Measurements from ENCODE around the gene GRK1. TPM values are rescaled to one million over a fixed set of nuclear protein-coding genes. Genes with fewer than 3 reads are reported as not detected.

Gene GRK1
- total and polyA plus RNA-seq, 2 of the 4 experiments (the other 2 are of a cell fraction) = not detected

- H3K18ac ChIP-seq (ENCODE audit: low read depth, low read length) = no peak overlapping the region
- H3K36me3 ChIP-seq (ENCODE audit: control insufficient read depth, insufficient read depth, low read length) = no peaks in the 10 kb centered on the region
- CTCF ChIA-PET = no interaction called here
- H3K4me1 ChIP-seq (ENCODE audit: control insufficient read depth, insufficient read depth, low read length) = no peaks in the 10 kb centered on the region; the same call in none of the 2 replicates
- in situ Hi-C loops (cut with MboI; ENCODE audit: low sequenced_read_pairs) (no loop called here), intact Hi-C loops (cut with micrococcal nuclease) (no loop called here), dilution Hi-C loops (cut with HindIII; ENCODE audit: low sequenced_read_pairs, unreplicated experiment) (no loop called here)
- peaks cover 2% of the 10 kb centered on the region; the same call in 1 of the 2 replicates for H3K9me3 ChIP-seq (ENCODE audit: control insufficient read depth, insufficient read depth, low read length)
- no peak overlapping the region for H3K27ac ChIP-seq (ENCODE audit: insufficient read depth, low read length)
- no peak overlapping the region for H3K23ac ChIP-seq (ENCODE audit: low read depth, low read length)
- TF ChIP-seq MXI1 (IDR thresholded peaks at IDR 0.05; ENCODE audit: borderline replicate concordance, low read depth, low read length) = no peak
- TF ChIP-seq POLR2A (IDR thresholded peaks at IDR 0.05; ENCODE audit: low read depth, low read length) = no peak
- TF ChIP-seq FOS (IDR thresholded peaks at IDR 0.05; ENCODE audit: low read depth, low read length) = no peak
- no peak for TF ChIP-seq MAFK (IDR thresholded peaks at IDR 0.05; ENCODE audit: low read depth, low read length)
- peak; percentile 74 for TF ChIP-seq RAD21 (IDR thresholded peaks at IDR 0.05; ENCODE audit: low read length)
- TF ChIP-seq RFX5 (IDR thresholded peaks at IDR 0.05; ENCODE audit: low read depth, low read length) = no peak
- no peak for TF ChIP-seq CEBPB (IDR thresholded peaks at IDR 0.05; ENCODE audit: low read depth, low read length)
- TF ChIP-seq CHD1 (IDR thresholded peaks at IDR 0.05; ENCODE audit: low read depth, low read length) = no peak
- peak; percentile 72 for TF ChIP-seq SMC3 (IDR thresholded peaks at IDR 0.05; ENCODE audit: low read depth, low read length)
- peak; percentile 75 for TF ChIP-seq CTCF (conservative IDR thresholded peaks at IDR 0.05; ENCODE audit: low read depth, low read length)
- TF ChIP-seq RCOR1 (IDR thresholded peaks at IDR 0.05; ENCODE audit: insufficient replicate concordance, low read length) = no peak
- no peak for TF ChIP-seq NFE2L2 (IDR thresholded peaks at IDR 0.05; ENCODE audit: low read depth, low read length)
- peak overlapping the region; percentile 44 for H3K4me3 ChIP-seq (ENCODE audit: insufficient read depth, low read depth, low read length)
- H4K91ac ChIP-seq (ENCODE audit: insufficient read depth, low read depth, low read length) = no peak overlapping the region; the same call in 1 of the 2 replicates
- no peak overlapping the region for H4K5ac ChIP-seq (ENCODE audit: low read depth, low read length)
- peak overlapping the region; percentile 82; the same call in 1 of the 2 replicates for H2AK5ac ChIP-seq (ENCODE audit: low read depth, low read length)
- no peak overlapping the region for H3K14ac ChIP-seq (replicated peaks; ENCODE audit: low read depth, low read length)
- no peak overlapping the region for H3K9ac ChIP-seq (ENCODE audit: low read depth, low read length)
- H3K9me1 ChIP-seq (ENCODE audit: insufficient read depth, low read length) = no peaks in the 10 kb centered on the region
- peak overlapping the region; percentile 92 for H2AFZ ChIP-seq (replicated peaks; ENCODE audit: low read length, poor library complexity)
- H2BK20ac ChIP-seq (ENCODE audit: low read depth, low read length) = no peak overlapping the region
- H3K4ac ChIP-seq (ENCODE audit: low read depth, low read length) = no peak overlapping the region; the same call in 1 of the 2 replicates
- 4% methylated on average over 10 of the region's 36 CpGs; no CpG with 5 or more reads in 1 of the 2 experiments for WGBS, 2 experiments (ENCODE audit: extremely low coverage in 2 of 2, insufficient read length in 1 of 2)
- H4K20me1 ChIP-seq (ENCODE audit: insufficient read depth, low read length) = no peaks in the 10 kb centered on the region
- peak overlapping the region; percentile 77 for H3K4me2 ChIP-seq (ENCODE audit: low read depth, low read length)
- no TSS peak for BruUV-seq (replicated peaks)
- H3K79me1 ChIP-seq (ENCODE audit: low read depth in 1 of 2, low read length in 2 of 2) = no peaks in the 10 kb centered on the region
- H3K27me3 ChIP-seq (ENCODE audit: control insufficient read depth, insufficient read depth, low read length) = peaks cover 19% of the 10 kb centered on the region
- peak overlapping the region; percentile 42 for H2AK9ac ChIP-seq (replicated peaks; ENCODE audit: low read depth, low read length, poor library complexity)
- H2BK15ac ChIP-seq (ENCODE audit: low read depth, low read length) = no peak overlapping the region
- H2BK5ac ChIP-seq (ENCODE audit: low read depth, low read length, poor library complexity, severe bottlenecking) = no peak overlapping the region
- no peak overlapping the region for H3K56ac ChIP-seq (ENCODE audit: extremely low read depth, insufficient read depth, low read length)
- ATAC-seq (ENCODE audit: low read depth) (peak; percentile 93), DNase-seq (peak; percentile 23)
- 0 out of 2 replicates have a peak overlapping the region, but pooled peaks have one; percentile 29 for H2BK120ac ChIP-seq (ENCODE audit: low read depth, low read length)
- POLR2A ChIA-PET (ENCODE audit: unreplicated experiment) = no interaction called here
- H4K8ac ChIP-seq (ENCODE audit: low read depth in 2 of 2, low read length in 2 of 2) = no peak overlapping the region
Measured at GRCh38 chr13:113724780-113725315, 57.8 kb downstream of the GRK1 start.

Measured in IMR-90 (cell line).